Thoracic aorta (tissue), 2 donors: ENCODE measurements around the gene RFX3. TPM values are rescaled to one million over a fixed set of nuclear protein-coding genes. Genes with fewer than 3 reads are reported as not detected.

Source experiments
- ATAC-seq: fragments of 150-250 bp; one replicate; pipeline ENCODE4 v1.8.0; 2017; ENCODE audit warnings: low read depth; ENCODE audit not compliant: insufficient number of reproducible peaks, low FRiP score
- DNase-seq: peaks from one replicate; pipeline ENCODE4 v3.0.0-alpha.2; 2020; ENCODE audit warnings: low spot score
- H3K27ac ChIP-seq, 2 donors: fragments of 200-600 bp; sonication (generic); 1 replicate in 1 of 2; 2 replicates in 1 of 2; pipeline ENCODE4 v1.5.1; 2016; ENCODE audit warnings: mild to moderate bottlenecking in 2 of 2, moderate library complexity in 2 of 2
- H3K27me3 ChIP-seq: fragments of 200-600 bp; sonication (generic); replicated peaks from 2 replicates; pipeline ENCODE4 v1.6.0; 2016; ENCODE audit warnings: mild to moderate bottlenecking; ENCODE audit not compliant: insufficient read depth
- H3K36me3 ChIP-seq: fragments of 200-600 bp; sonication (generic); one replicate; pipeline ENCODE4 v1.5.1; 2016
- H3K4me1 ChIP-seq, 2 donors: fragments of 200-600 bp; sonication (generic); 1 replicate in 1 of 2; 2 replicates in 1 of 2; pipeline versions ENCODE4 v1.5.1 to v1.6.0; 2016; ENCODE audit warnings: low read depth in 2 of 2, mild to moderate bottlenecking in 1 of 2; ENCODE audit not compliant: control insufficient read depth in 1 of 2
- H3K4me3 ChIP-seq: fragments of 200-600 bp; sonication (generic); 2 replicates; pipeline ENCODE4 v1.5.1; 2016; ENCODE audit warnings: mild to moderate bottlenecking
- H3K9me3 ChIP-seq: fragments of 200-600 bp; sonication (generic); 2 replicates; pipeline ENCODE4 v1.5.1; 2016
- CTCF ChIP-seq: fragments of 200-600 bp; sonication (generic); IDR thresholded peaks from one replicate; pipeline ENCODE4 v1.5.1; 2019; ENCODE audit warnings: antibody characterized with exemption
- total RNA-seq, 2 donors: library from RNA; depleted of rRNA; stranded (reverse); fragments of >200 nt; gene quantifications; one replicate each; pipeline versions ENCODE4 v1.1.0 to v1.2.3, GENCODE V29; 2016

RFX3 gene
- total RNA-seq, 2 donors from 2014 or later = 2.6 to 15.6 TPM

- no peak for TF ChIP-seq CTCF
- Histone ChIP-seq H3K27ac (no peak overlapping the region), H3K4me3 (no peak overlapping the region), H3K4me1 (no peaks in the 10 kb centered on the region), H3K36me3 (no peaks in the 10 kb centered on the region), H3K9me3 (no peaks in the 10 kb centered on the region), H3K27me3 (no peaks in the 10 kb centered on the region)
- ATAC-seq (no peak), DNase-seq (no peak)
Observed at GRCh38 chr9:3447788-3448187, 78.0 kb downstream of the RFX3 start.

- no peak for ATAC-seq
- H3K27ac ChIP-seq = no peak overlapping the region
- H3K9me3 ChIP-seq = no peaks in the 10 kb centered on the region
- no peak for TF ChIP-seq CTCF
- H3K4me3 ChIP-seq = no peak overlapping the region
- no peaks in the 10 kb centered on the region for H3K4me1 ChIP-seq
- no peaks in the 10 kb centered on the region for H3K27me3 ChIP-seq
- H3K36me3 ChIP-seq = no peaks in the 10 kb centered on the region
- DNase-seq = no peak
Observed at GRCh38 chr9:3447143-3447542, 78.7 kb downstream of the RFX3 start.

GRCh38 chr9:3446313-3446712 lies 79.5 kb downstream of the RFX3 start:
- H3K9me3 ChIP-seq = no peaks in the 10 kb centered on the region
- no peaks in the 10 kb centered on the region for H3K36me3 ChIP-seq
- no peak overlapping the region for H3K27ac ChIP-seq
- DNase-seq (no peak), ATAC-seq (no peak)
- no peak for TF ChIP-seq CTCF
- no peaks in the 10 kb centered on the region for H3K4me1 ChIP-seq
- no peaks in the 10 kb centered on the region for H3K27me3 ChIP-seq
- H3K4me3 ChIP-seq = no peak overlapping the region

- no peak overlapping the region for H3K27ac ChIP-seq
- no peak for TF ChIP-seq CTCF
- no peaks in the 10 kb centered on the region for H3K9me3 ChIP-seq
- ATAC-seq (no peak), DNase-seq (no peak)
- H3K36me3 ChIP-seq = no peaks in the 10 kb centered on the region
- no peaks in the 10 kb centered on the region for H3K4me1 ChIP-seq
- no peaks in the 10 kb centered on the region for H3K27me3 ChIP-seq
- H3K4me3 ChIP-seq = no peak overlapping the region
Observed at GRCh38 chr9:3444016-3444415, 81.8 kb downstream of the RFX3 start.

GRCh38 chr9:3441197-3441816 lies 84.5 kb downstream of the RFX3 start:
- ATAC-seq (no peak), DNase-seq (no peak)
- no peak overlapping the region for H3K4me3 ChIP-seq
- H3K4me1 ChIP-seq = no peaks in the 10 kb centered on the region
- no peaks in the 10 kb centered on the region for H3K9me3 ChIP-seq
- H3K27ac ChIP-seq = no peak overlapping the region
- TF ChIP-seq CTCF = no peak
- no peaks in the 10 kb centered on the region for H3K36me3 ChIP-seq
- H3K27me3 ChIP-seq = no peaks in the 10 kb centered on the region
